Activated CD4-positive, alpha-beta T cell treated with anti-CD3 and anti-CD28 coated beads for 24 hours (primary cell): Measurements from ENCODE around the gene UNC45A.
A peak's percentile ranks its signal among the peaks of the same experiment; 100 is the strongest.

ENCODE experiments used
- DNase-seq, 2 donors: peaks; one replicate each; pipeline ENCODE4 v3.0.0-alpha.2; 2020; ENCODE audit warnings: low read depth in 2 of 2

UNC45A gene

GRCh38 chr15:90960298-90961091 is 25.4 kb downstream of the UNC45A start:
- DNase-seq, result no peak

DNA sequence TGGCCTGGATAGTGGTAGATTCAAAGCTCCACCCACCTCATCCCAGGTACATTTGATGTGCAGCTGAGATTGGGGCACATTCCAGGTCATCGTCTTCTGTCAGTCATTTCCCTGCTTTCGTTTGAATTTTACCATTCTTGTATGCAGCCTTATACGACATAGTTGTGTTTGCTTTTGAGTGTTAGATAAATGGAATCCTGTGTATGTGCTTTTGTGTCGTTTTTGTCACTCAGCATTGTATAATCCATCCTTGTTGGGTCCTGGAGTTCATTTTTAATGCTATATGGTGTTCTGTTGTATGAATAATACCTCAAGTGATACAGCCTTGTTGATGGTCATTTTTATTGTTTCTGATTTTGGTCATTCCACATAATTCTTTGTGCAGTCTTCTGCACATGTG is 26.9 kb downstream of the UNC45A start:
- DNase-seq, result no peak

- DNase-seq, result no peak
Measured at GRCh38 chr15:90966262-90966661, 31.2 kb downstream of the UNC45A start.

DNA sequence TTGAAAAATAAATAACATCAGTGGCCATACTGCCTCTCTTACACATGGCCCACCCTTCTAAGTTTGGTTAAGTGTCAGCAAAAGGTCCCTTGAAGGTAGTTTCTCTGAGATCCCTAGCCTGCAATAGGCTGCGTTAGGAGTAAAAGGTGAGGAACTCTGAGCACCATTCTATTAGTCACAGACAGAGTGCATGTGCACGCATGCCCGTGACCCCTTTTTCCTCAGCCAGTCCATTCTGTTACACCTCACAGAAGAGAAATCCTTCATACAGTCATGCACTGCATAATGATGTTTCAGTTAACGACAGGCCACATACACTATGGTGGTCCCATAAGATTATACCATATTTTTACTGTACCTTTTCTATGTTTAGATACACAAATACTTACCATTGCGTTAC is 32.1 kb downstream of the UNC45A start:
- DNase-seq, result no peak

DNA sequence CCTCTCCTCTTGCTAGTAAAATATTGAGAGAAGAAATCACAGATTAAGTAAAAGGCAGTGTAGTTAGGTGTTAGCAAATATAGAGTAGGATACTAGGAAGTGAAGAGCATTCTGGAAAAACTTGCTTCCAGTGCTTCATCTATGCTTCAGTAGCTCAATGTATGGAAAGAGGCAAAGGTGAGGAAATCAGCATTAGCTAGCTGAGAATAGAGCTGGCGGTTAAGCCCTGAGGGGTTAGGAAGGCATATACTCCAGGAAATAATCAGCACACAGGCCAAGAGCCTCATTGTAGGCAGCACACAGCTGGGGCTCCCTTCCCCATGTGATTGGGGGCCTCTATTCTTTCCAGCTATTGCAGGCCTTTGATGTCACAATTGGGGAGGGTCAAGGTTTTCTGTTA is 33.3 kb downstream of the UNC45A start:
- no peak for DNase-seq

DNA sequence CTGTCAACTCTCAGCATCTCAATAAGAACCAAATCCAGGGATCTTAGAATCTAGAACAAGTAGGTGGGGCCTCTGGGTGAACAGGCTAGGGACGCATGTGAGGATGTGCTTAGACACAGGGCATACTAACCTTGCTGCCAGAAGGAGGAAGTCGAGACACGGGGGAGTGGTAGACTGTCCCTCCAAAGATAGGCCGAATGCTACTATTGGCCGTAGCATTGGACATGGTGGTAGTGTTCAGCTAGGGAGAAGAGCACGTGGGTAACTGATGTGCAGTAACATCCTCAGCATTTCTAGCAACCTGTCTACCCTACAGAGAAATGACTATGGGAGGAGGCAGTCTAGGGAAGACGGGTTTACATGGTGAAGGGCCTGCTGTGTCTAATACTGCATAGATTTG is 35.2 kb downstream of the UNC45A start:
- DNase-seq, result no peak

DNA sequence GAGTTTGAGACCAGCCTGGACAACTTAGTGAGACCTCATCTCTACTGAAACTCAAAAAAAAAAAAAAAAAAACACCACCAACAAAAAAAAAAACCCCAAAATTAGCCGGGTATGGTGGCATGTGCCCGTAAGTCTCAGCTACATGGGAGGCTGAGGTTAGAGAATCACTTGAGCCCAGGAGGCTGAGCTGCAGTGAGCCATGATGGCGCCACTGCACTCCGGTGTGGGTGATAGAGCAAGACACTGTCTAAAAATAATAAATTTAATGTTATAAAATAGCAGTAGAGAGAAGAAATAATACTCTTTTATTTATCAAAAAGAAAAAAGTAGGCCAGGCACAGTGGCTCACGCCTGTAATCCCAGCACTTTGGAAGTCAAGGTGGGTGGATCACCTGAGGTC is 37.0 kb downstream of the UNC45A start:
- no peak for DNase-seq

DNA sequence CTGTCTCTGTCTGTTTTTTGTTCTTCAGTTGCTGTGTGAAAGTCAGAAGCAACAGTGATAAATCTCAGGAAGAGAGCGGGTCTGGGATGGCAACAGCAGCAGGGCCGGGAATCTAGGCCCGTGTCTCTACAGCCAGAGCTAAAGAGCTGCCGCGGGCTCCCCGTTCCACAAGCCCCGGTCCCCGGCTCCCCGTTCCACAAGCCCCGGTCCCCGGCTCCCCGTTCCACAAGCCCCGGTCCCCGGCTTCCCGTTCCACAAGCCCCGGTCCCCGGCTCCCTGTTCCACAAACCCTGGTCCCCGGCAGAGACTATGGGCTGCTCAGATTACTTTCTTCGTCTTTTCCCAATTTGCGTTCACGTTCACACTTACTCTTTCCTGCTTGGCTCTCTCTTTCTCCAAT is 39.1 kb downstream of the UNC45A start:
- no peak for DNase-seq

- DNase-seq, result no peak
Measured at GRCh38 chr15:90979582-90979981, 44.5 kb downstream of the UNC45A start.

DNA sequence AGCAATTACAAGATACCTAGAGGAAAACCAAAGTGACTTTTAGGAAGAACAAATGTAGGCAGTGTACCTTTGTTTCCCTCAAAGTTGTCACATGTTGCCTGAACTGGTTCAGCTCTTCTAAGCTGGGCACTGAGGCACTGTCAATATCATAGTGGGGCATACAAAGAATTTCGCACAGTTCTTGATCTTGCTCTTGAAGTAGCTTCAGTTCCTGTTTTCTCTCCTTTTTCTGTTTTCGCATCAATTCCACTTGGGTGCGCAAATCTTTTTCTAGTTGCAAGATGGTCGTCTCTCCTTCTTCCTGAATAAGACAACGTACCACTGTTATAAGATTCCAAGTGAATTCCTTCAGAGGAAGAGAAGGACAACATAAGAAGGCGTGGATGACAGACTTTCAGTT is 46.6 kb downstream of the UNC45A start:
- DNase-seq, result no peak

GRCh38 chr15:90982135-90982534 is 47.0 kb downstream of the UNC45A start:
- no peak for DNase-seq

DNA sequence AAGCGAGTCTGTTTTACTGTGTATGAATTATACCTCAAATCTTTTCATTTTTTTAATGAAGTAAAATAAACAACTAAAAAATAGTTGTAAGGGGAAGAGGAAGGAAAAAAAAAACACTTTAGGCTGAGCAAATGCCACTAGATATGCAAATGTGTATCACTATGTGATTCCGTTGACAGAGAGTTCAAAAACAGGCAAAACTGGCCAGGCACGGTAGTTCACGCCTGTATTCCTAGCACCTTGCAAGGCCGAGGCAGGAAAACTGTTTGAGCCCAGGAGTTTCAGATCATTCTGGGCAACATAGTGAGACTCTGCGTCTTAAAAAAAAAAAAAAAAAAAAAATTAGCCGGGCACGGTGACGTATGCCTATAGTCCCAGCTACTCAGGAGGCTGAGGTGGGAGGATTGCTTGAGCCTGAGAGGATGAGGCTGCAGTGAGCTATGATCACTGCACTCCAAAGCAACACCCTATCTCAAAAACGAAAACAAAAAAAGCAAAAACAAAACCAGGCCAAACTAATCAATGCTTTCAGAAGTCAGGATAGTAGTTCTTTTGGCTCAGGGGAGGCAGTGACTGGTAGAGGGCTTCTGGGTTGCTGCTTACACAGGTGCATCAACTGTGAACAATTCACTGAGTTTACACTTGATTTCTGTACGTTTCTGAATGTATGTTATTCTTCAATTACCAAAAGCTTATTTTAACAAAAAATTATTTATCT is 51.9 kb downstream of the UNC45A start:
- DNase-seq, result no peak

GRCh38 chr15:90987561-90988141 is 52.6 kb downstream of the UNC45A start:
- no peak for DNase-seq

DNA sequence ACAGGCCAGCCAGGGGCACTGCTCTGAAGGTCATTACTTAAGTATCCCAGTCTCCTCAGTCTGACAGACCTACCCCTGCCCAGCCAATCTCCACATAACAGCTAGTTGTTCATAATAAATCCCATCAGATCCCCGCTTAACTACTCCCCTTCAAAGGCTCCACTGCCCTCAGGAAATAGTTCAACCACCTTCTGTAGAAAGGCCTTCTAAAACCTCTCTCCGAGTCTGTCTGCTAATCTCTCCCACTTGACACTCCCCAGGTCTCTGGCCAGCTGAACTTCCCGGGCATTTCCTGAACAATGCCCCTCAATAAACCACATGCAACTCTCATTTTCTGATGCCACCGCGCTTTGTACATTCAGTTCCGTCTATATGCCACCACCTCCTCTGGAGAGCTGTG is 53.2 kb downstream of the UNC45A start:
- no peak for DNase-seq

DNA sequence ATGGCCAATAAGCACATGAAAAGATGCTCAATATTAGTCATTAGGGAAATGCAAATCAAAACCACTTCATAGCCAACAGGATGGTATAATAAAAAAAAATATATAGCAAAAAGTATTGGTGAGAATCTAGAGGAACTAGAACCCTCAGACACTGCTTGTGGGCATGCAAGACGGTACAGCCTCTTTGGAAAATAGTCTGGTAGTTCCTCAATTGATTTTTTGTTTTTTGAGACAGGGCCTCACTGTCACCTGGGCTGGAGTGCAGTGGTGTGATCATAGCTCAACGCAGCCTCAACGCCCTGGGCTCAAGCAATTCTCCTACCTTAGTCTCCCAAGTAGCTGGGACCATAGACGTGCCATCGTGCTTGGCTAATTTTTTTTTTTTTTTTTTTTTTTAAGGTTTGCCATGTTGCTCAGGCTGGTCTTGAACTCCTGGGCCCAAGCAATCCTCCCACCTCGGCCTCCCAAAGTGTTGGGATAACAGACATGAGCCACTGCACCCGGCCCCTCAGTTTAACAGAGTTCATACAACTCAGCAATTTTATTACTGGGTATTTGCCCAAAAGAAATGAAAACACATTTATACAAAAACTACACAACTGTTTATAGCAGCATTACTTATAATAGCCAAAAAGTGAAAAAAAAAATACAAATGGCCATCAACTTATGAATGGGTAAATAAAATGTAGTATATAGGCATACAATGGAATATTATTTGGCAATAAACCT is 54.1 kb downstream of the UNC45A start:
- DNase-seq, result no peak

DNA sequence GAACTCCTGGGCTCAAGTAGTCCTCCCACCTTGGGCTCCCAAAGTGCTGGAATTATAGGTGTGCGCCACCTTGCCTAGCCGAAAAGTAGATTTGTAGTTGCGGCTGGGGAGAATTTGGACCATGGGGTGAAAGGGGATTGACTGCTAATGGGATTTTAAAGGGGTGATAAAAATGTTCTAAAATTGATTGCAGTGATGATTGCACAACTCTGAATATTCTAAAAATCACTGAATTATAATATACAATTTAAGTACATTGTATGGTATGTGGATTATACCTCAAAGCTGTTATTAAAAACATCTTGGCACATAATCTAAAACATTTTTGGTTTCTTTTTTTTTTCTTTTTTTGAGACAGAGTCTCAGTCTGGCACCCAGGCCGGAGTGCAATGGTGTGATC is 55.4 kb downstream of the UNC45A start:
- DNase-seq, result no peak

DNA sequence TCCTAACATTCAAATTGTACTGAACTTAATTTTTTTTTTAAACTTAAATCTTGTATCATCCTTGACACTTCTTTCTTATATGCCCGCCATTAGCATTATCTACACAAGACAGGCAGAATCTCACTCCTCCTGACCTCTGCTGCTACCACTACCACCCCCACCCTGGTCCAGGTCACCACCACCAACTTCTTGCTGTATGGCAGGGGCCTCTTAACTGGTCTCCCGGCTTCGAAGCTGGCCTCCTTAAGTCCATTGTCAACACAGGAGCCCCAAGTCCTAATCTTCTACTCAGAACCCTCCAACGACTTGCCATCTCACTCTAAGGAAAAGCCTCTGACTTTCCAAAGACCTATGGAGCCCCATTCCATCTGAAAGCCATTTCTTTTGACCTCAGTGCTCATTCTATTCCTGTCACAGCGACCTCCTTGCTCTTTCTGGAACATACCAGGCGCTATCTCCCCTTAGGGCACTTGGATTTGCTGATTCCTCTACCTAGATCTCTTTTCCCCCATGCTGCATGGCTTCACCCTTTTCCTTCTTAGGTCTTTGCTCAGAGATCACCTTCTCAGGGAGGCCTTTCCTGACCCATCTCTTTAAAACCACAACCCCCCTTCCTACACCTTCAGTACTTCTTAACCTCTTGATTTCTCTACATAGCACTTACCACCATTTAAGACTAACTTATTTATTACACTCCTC is 56.7 kb downstream of the UNC45A start:
- no peak for DNase-seq

- no peak for DNase-seq
Measured at GRCh38 chr15:90994059-90994416, 59.0 kb downstream of the UNC45A start.

GRCh38 chr15:90994417-90995311 is 59.6 kb downstream of the UNC45A start, which contains the start of gene PRC1:
Gene PRC1, minus strand, starts transcription at chr15:90994535. Its CDS starts 118 bp downstream, at chr15:90994417.
- peak; percentile 96 for DNase-seq

- no peak for DNase-seq
Measured at GRCh38 chr15:90998737-90999136, 63.7 kb downstream of the UNC45A start.

DNA sequence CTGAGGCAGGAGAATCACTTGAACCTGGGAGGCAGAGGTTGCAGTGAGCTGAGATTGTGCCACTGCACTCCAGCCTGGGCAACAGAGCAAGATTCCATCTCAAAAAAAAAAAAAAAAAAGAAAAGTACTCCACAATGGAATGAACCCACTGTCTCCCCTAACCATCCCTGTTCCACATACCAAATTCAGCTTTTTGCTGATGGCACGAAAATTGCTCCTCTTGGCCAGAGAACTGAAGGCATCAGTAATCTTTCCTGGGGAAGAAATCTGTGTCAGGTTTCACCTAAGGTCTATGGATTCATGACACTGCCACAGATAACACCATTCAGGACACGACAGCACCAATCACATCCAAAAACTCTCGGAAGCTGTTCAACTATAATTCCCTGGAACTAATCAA is 66.1 kb downstream of the UNC45A start:
- DNase-seq, result no peak
